HCT116 (cell line): ENCODE data around the gene WT1. TPM values are rescaled to one million over a fixed set of nuclear protein-coding genes. Genes with fewer than 3 reads are reported as not detected.

ENCODE experiments used
- ATAC-seq: fragments of 200-7000 bp; cut with Tn5 transposase; 2 replicates; pipeline ENCODE4 v1.9.1; 2020; ENCODE audit warnings: mild to moderate bottlenecking, moderate library complexity
- BruUV-seq: library from RNA; stranded (reverse); fragments of 400-500 nt; replicated peaks from 2 replicates; lab custom pipeline; 2021; lab: Mats Ljungman, UMichigan
- CTCF ChIA-PET: fragments of 300-600 bp; sonication (Branson Sonifier 250); formaldehyde crosslinking; loops from one replicate; lab custom pipeline; 2021; ENCODE audit warnings: antibody characterized with exemption; lab: Charles Lee
- POLR2A ChIA-PET: fragments of 300-600, 350-600 bp; sonication (Branson Sonifier 250); formaldehyde crosslinking; loops from one replicate; lab custom pipeline; 2021; ENCODE audit warnings: antibody characterized with exemption; lab: Charles Lee
- RAD21 ChIA-PET, 2 experiments: fragments of 300-600 bp; sonication (Branson Sonifier 250); formaldehyde crosslinking; loops; one replicate each; lab custom pipeline; 2023; ENCODE audit warnings: low total read pairs in 2 of 2; ENCODE audit not compliant: uncharacterized antibody in 2 of 2, unreplicated experiment in 2 of 2, low non-redundant PET in 1 of 2; lab: Charles Lee
- DNase-seq: peaks from one replicate; pipeline ENCODE4 v3.0.0-alpha.2; 2010; ENCODE audit warnings: low read depth, low spot score
- H2AFZ ChIP-seq: fragments of 200-600 bp; shearing (Covaris generic), sonication (generic); 2 replicates; pipeline ENCODE4 v1.6.1; 2017; ENCODE audit warnings: low read depth, mixed run types, mixed read lengths, antibody characterized with exemption, low read length; ENCODE audit not compliant: poor library complexity, severe bottlenecking
- H3K27ac ChIP-seq: 2 replicates; pipeline ENCODE4 v1.5.1; 2012; ENCODE audit warnings: low read depth, low read length
- H3K27me3 ChIP-seq: fragments of 200-600 bp; sonication (generic); 2 replicates; pipeline ENCODE4 v1.6.1; 2016; ENCODE audit warnings: mixed run types, low read length, mixed read lengths; ENCODE audit not compliant: insufficient read depth
- H3K36me3 ChIP-seq, 2 experiments: fragments of 200-500 bp in 1 of 2; fragments of 200-600 bp in 1 of 2; sonication (Bioruptor generic) in 1 of 2; sonication (generic) in 1 of 2; 2 replicates each; pipeline versions ENCODE4 v1.5.1 to v1.6.1; 2014 to 2016; ENCODE audit warnings: low read length in 2 of 2, inconsistent platforms in 1 of 2, mixed read lengths in 1 of 2, mixed run types in 1 of 2; ENCODE audit not compliant: insufficient read depth in 2 of 2, control insufficient read depth in 1 of 2
- H3K4me1 ChIP-seq, 2 experiments: fragments of 200-600 bp in 1 of 2; sonication (generic) in 1 of 2; 2 replicates each; pipeline versions ENCODE4 v1.5.1 to v1.6.1; 2012 to 2017; ENCODE audit warnings: low read length in 2 of 2, inconsistent platforms in 1 of 2, mild to moderate bottlenecking in 1 of 2, mixed read lengths in 1 of 2, mixed run types in 1 of 2, moderate library complexity in 1 of 2; ENCODE audit not compliant: insufficient read depth in 2 of 2, control insufficient read depth in 1 of 2
- H3K4me2 ChIP-seq: fragments of 200-600 bp; sonication (generic); 2 replicates; pipeline ENCODE4 v1.6.1; 2017; ENCODE audit warnings: mixed run types, low read length, mixed read lengths
- H3K4me3 ChIP-seq, 2 experiments: fragments of 200-600 bp in 1 of 2; sonication (generic) in 1 of 2; replicated peaks in 1 of 2; 2 replicates each; pipeline ENCODE4 v1.5.1; 2011 to 2016; ENCODE audit warnings: low read length in 2 of 2, control low read depth in 1 of 2, low read depth in 1 of 2, mild to moderate bottlenecking in 1 of 2, mixed read lengths in 1 of 2, mixed run types in 1 of 2
- H3K79me2 ChIP-seq: fragments of 200-600 bp; sonication (generic); 2 replicates; pipeline ENCODE4 v1.6.1; 2017; ENCODE audit warnings: mild to moderate bottlenecking, mixed run types, low read length, moderate library complexity, mixed read lengths; ENCODE audit not compliant: insufficient read depth
- H3K9ac ChIP-seq: fragments of 200-600 bp; sonication (generic); 2 replicates; pipeline ENCODE4 v1.6.1; 2016; ENCODE audit warnings: low read length, mixed read lengths
- H3K9me2 ChIP-seq: fragments of 200-600 bp; sonication (generic), shearing (Covaris generic); 2 replicates; pipeline ENCODE4 v1.6.1; 2017; ENCODE audit warnings: mixed run types, mild to moderate bottlenecking, moderate library complexity; ENCODE audit not compliant: insufficient read depth
- H3K9me3 ChIP-seq, 2 experiments: fragments of 200-500 bp in 1 of 2; fragments of 200-600 bp in 1 of 2; sonication (Bioruptor generic) in 1 of 2; sonication (generic) in 1 of 2; 2 replicates each; pipeline ENCODE4 v1.6.1; 2014 to 2017; ENCODE audit warnings: low read length in 2 of 2, mixed read lengths in 2 of 2, inconsistent platforms in 1 of 2, low read depth in 1 of 2, mild to moderate bottlenecking in 1 of 2, mixed run types in 1 of 2, moderate library complexity in 1 of 2; ENCODE audit not compliant: control insufficient read depth in 1 of 2, insufficient read depth in 1 of 2
- H4K20me1 ChIP-seq: fragments of 200-600 bp; sonication (generic), shearing (Covaris generic); 2 replicates; pipeline ENCODE4 v1.6.1; 2017; ENCODE audit warnings: mixed run types, mild to moderate bottlenecking, moderate library complexity; ENCODE audit not compliant: insufficient read depth
- CBX3 ChIP-seq: IDR thresholded peaks from 2 replicates; pipeline ENCODE4 v1.6.1; 2012; ENCODE audit warnings: low read depth
- CEBPB ChIP-seq: IDR thresholded peaks from 2 replicates; pipeline ENCODE4 v1.6.1; 2012; ENCODE audit warnings: low read depth
- CTCF ChIP-seq, 3 experiments: fragments of 200-600 bp in 1 of 3; sonication (generic) in 1 of 3; IDR thresholded peaks in 2 of 3; conservative IDR thresholded peaks in 1 of 3; 2 replicates each; pipeline ENCODE4 v1.5.1; 2012 to 2017; ENCODE audit warnings: low read depth in 2 of 3, low read length in 2 of 3, antibody characterized with exemption in 1 of 3, borderline replicate concordance in 1 of 3, control low read depth in 1 of 3, mild to moderate bottlenecking in 1 of 3, mixed read lengths in 1 of 3, mixed run types in 1 of 3, moderate library complexity in 1 of 3; ENCODE audit not compliant: insufficient read depth in 1 of 3
- ELF1 ChIP-seq: IDR thresholded peaks from 2 replicates; pipeline ENCODE4 v1.6.1; 2012; ENCODE audit warnings: low read depth, borderline replicate concordance
- EZH2 ChIP-seq: fragments of 200-600 bp; sonication (generic); IDR thresholded peaks from 2 replicates; pipeline ENCODE4 v1.6.1; 2017; ENCODE audit warnings: antibody characterized with exemption, mixed run types
- EZH2phosphoT487 ChIP-seq: fragments of 200-600 bp; IDR thresholded peaks from 2 replicates; pipeline ENCODE4 v1.6.1; 2018; ENCODE audit warnings: antibody characterized with exemption, borderline replicate concordance
- FOSL1 ChIP-seq: IDR thresholded peaks from 2 replicates; pipeline ENCODE4 v1.6.1; 2012; ENCODE audit warnings: low read depth
- JUND ChIP-seq: IDR thresholded peaks from 2 replicates; pipeline ENCODE4 v1.6.1; 2012
- MAX ChIP-seq: IDR thresholded peaks from 2 replicates; pipeline ENCODE4 v1.6.1; 2012
- POLR2A ChIP-seq: IDR thresholded peaks from 2 replicates; pipeline ENCODE4 v1.7.0; 2011; ENCODE audit warnings: borderline replicate concordance; ENCODE audit not compliant: insufficient read depth, insufficient read length; ENCODE audit errors: extremely low read depth
- SIN3A ChIP-seq: IDR thresholded peaks from 2 replicates; pipeline ENCODE4 v1.6.1; 2012; ENCODE audit warnings: low read depth
- SRF ChIP-seq: IDR thresholded peaks from 2 replicates; pipeline ENCODE4 v1.6.1; 2012; ENCODE audit warnings: low read depth
- ZBTB33 ChIP-seq: IDR thresholded peaks from 2 replicates; pipeline ENCODE4 v1.6.1; 2011; ENCODE audit warnings: mild to moderate bottlenecking, low read length, moderate library complexity; ENCODE audit not compliant: insufficient replicate concordance; ENCODE audit errors: extremely low read depth
- ZFX ChIP-seq: fragments of 450-650 bp; IDR thresholded peaks from 2 replicates; pipeline ENCODE4 v1.6.1; 2017
- ZNF274 ChIP-seq: fragments of 200-500 bp; sonication (Bioruptor generic); IDR thresholded peaks from 2 replicates; pipeline ENCODE4 v1.6.1; 2014; ENCODE audit warnings: mild to moderate bottlenecking, low read depth, low read length, inconsistent platforms
- intact Hi-C: fragments of 100-400 bp; cut with micrococcal nuclease; formaldehyde crosslinking; loops from 2 replicates; pipeline ENCODE4 v1.10.0; 2022
- total RNA-seq: library from RNA; stranded (reverse); gene quantifications from one replicate; pipeline ENCODE4 v1.2.1, GENCODE V29; 2021; ENCODE audit not compliant: unreplicated experiment

WT1 gene
- total RNA-seq, 1 experiment from 2014 or later = 0.07 TPM

- Histone ChIP-seq H3K4me1 (no peaks in the 10 kb centered on the region), H3K9me3 (no peaks in the 10 kb centered on the region), H3K27me3 (peaks cover 40% of the 10 kb centered on the region), H3K36me3 (no peaks in the 10 kb centered on the region), H3K4me2 (no peak overlapping the region), H3K79me2 (no peaks in the 10 kb centered on the region), H2AFZ (no peak overlapping the region), H3K27ac (no peak overlapping the region), H3K4me3 (no peak overlapping the region), H3K9ac (no peak overlapping the region), H4K20me1 (no peaks in the 10 kb centered on the region), H3K9me2 (no peaks in the 10 kb centered on the region)
- intact Hi-C loops = no loop called here
- DNase-seq (no peak), ATAC-seq (no peak)
- TF ChIP-seq CBX3 = no peak
- no TSS peak for BruUV-seq
- RAD21 ChIA-PET = no interaction called here
- POLR2A ChIA-PET = no interaction called here
- CTCF ChIA-PET = no interaction called here
These were observed 15.2 kb downstream of the WT1 start for GRCh38 chr11:32420139-32420538.

DNA sequence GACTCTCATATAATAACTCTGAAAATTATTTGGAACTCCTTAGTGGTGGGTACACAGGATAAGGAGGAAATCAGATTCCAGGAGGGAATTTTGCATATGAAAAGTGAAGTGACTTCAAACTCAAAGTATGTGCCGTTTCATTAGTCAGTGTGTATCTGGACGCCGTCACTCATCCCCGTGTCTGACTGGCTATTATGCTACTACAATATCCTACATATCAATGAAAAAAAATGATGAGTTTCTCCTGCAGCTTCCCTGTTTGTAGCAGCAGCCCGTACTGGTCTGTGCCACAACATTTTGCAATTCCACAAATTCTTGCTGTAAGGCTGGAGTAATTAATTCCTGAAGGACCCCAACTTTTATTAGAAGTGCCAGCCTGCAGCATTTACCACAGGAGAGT, 16.5 kb downstream of the WT1 start:
- ATAC-seq (no peak), DNase-seq (no peak)
- no peaks in the 10 kb centered on the region for H3K4me1 ChIP-seq
- H3K4me2 ChIP-seq = no peak overlapping the region
- RAD21 ChIA-PET = no interaction called here
- no peaks in the 10 kb centered on the region for H3K9me2 ChIP-seq
- CTCF ChIA-PET = no interaction called here
- H3K4me3 ChIP-seq = no peak overlapping the region
- TF ChIP-seq SIN3A (no peak), EZH2 (no peak), EZH2phosphoT487 (no peak), JUND (no peak), ELF1 (no peak), CTCF (IDR thresholded peaks at IDR 0.05 in 2 of 3, conservative IDR thresholded peaks at IDR 0.05 in 1 of 3; ENCODE audit: borderline replicate concordance in 1 of 3, insufficient read depth in 1 of 3, low read depth in 2 of 3, low read length in 2 of 3) (no peak), FOSL1 (no peak), ZNF274 (no peak), CBX3 (no peak), SRF (no peak), POLR2A (no peak), ZBTB33 (no peak), MAX (no peak), CEBPB (no peak), ZFX (no peak)
- no peaks in the 10 kb centered on the region for H4K20me1 ChIP-seq
- H3K36me3 ChIP-seq = no peaks in the 10 kb centered on the region
- H3K9ac ChIP-seq = no peak overlapping the region
- H3K9me3 ChIP-seq = no peaks in the 10 kb centered on the region
- POLR2A ChIA-PET = no interaction called here
- peaks cover 33% of the 10 kb centered on the region for H3K27me3 ChIP-seq
- H2AFZ ChIP-seq = no peak overlapping the region
- no TSS peak for BruUV-seq
- intact Hi-C loops = no loop called here
- no peak overlapping the region for H3K27ac ChIP-seq
- no peaks in the 10 kb centered on the region for H3K79me2 ChIP-seq
